Activated T-helper 17 cell treated with anti-CD3 and anti-CD28 coated beads, Interleukin-2, amount 50 U/mL, for 72 hours (primary cell): ENCODE measurements around the gene EFNB2. TPM values are rescaled to one million over a fixed set of nuclear protein-coding genes. Genes with fewer than 3 reads are reported as not detected.

ENCODE experiments used
- ATAC-seq: fragments of 150-1000 bp; cut with Tn5 transposase; replicated peaks from 2 replicates; pipeline ENCODE4 v1.10.0; 2021; ENCODE audit warnings: mild to moderate bottlenecking, moderate library complexity
- H3K27ac Mint-ChIP-seq: one replicate; pipeline ENCODE4 v1.8.0; 2022; ENCODE audit warnings: mixed read lengths
- H3K27me3 Mint-ChIP-seq: one replicate; pipeline ENCODE4 v1.8.0; 2022; ENCODE audit warnings: mixed read lengths
- H3K36me3 Mint-ChIP-seq: one replicate; pipeline ENCODE4 v1.8.0; 2022; ENCODE audit warnings: low read depth, mild to moderate bottlenecking, mixed read lengths
- H3K4me1 Mint-ChIP-seq: one replicate; pipeline ENCODE4 v1.8.0; 2022; ENCODE audit warnings: mixed read lengths
- H3K4me3 Mint-ChIP-seq: one replicate; pipeline ENCODE4 v1.8.0; 2022; ENCODE audit warnings: mild to moderate bottlenecking, mixed read lengths
- H3K9me3 Mint-ChIP-seq: one replicate; pipeline ENCODE4 v1.8.0; 2022; ENCODE audit warnings: mixed read lengths
- total RNA-seq, 2 donors: library from RNA; stranded (reverse); gene quantifications; one replicate each; pipeline ENCODE4 v1.2.3, GENCODE V29; 2022

The EFNB2 gene
- total RNA-seq, 2 donors from 2014 or later = 0.08 TPM; not detected in 1

GRCh38 chr13:106523576-106523975, 11.9 kb downstream of the EFNB2 start:
- H3K36me3 Mint-ChIP-seq = no peaks in the 10 kb centered on the region
- ATAC-seq = no peak
- H3K4me1 Mint-ChIP-seq = no peaks in the 10 kb centered on the region
- peaks cover 45% of the 10 kb centered on the region for H3K27me3 Mint-ChIP-seq
- no peak overlapping the region for H3K27ac Mint-ChIP-seq
- H3K9me3 Mint-ChIP-seq = no peaks in the 10 kb centered on the region
- H3K4me3 Mint-ChIP-seq = no peak overlapping the region

DNA sequence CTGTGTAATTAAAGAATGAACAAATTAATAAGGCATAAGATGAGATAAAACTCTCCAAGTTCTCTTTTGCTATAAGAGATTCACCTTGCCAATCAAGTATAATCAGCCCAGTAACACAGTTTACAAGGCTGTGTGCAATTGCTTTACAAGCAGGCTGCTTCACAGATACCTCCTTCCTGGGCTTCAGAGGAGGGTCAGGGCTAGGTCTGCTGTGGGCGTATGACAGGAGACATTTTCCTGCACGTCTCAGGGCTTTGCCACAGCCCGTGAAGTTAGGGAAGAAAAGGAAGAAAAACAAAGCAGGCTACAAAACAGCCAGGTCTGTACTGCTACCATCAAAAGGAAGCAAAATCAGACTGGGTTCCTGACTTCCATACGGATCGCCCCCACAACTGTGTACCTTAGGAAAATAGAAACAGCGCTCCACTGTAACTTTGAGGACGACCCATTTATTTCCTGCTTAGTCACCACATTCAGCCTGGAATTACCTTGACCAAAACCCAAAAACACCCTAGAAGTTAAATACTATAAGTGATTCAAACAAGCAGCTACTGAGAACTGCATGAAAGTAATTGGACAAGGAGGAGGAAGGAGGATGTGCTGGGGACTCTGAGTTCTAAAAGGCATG, 12.4 kb downstream of the EFNB2 start:
- peaks cover 43% of the 10 kb centered on the region for H3K27me3 Mint-ChIP-seq
- no peak for ATAC-seq
- H3K36me3 Mint-ChIP-seq = no peaks in the 10 kb centered on the region
- H3K27ac Mint-ChIP-seq = no peak overlapping the region
- H3K4me3 Mint-ChIP-seq = no peak overlapping the region
- H3K9me3 Mint-ChIP-seq = no peaks in the 10 kb centered on the region
- H3K4me1 Mint-ChIP-seq = no peaks in the 10 kb centered on the region

- Mint-ChIP-seq H3K4me1 (no peaks in the 10 kb centered on the region), H3K36me3 (no peaks in the 10 kb centered on the region), H3K27me3 (peaks cover 43% of the 10 kb centered on the region), H3K27ac (no peak overlapping the region), H3K9me3 (no peaks in the 10 kb centered on the region), H3K4me3 (no peak overlapping the region)
- ATAC-seq = no peak
Observed at GRCh38 chr13:106522112-106522705, 13.3 kb downstream of the EFNB2 start.

DNA sequence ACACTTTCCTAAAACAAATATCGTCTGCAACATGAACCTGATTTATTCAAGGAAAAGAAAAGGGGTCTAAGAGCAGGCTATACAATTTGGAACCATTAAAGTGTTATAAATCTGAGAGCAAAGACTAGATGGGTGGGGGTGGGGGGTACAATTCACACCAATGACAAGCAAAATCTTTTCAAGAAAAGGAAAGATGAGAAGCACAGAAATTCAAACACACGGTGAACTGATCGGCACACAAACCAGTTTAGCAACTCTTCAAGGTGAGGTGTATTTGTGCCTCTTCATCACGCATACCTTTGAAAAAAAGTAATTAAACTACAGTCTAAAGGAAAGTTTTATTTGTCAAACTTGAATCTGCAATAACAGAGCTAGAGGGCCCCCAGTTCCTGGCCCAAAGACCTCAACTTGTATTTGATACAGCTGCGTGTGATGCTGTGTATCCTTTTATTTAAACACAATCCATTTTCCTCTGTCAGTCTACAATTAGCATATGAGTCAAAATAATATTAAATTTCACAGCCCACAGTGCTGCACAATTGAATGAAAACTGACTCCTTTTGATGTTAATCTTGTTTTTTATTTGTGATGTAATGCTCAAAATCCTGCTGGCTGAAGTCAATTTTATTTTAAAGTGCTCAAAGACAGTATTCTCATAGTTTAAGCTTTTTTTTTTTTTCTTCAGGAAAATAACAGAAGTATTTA, 14.2 kb downstream of the EFNB2 start:
- Mint-ChIP-seq H3K36me3 (no peaks in the 10 kb centered on the region), H3K27ac (no peak overlapping the region), H3K27me3 (peaks cover 45% of the 10 kb centered on the region), H3K9me3 (no peaks in the 10 kb centered on the region), H3K4me3 (no peak overlapping the region), H3K4me1 (no peaks in the 10 kb centered on the region)
- ATAC-seq = no peak

DNA sequence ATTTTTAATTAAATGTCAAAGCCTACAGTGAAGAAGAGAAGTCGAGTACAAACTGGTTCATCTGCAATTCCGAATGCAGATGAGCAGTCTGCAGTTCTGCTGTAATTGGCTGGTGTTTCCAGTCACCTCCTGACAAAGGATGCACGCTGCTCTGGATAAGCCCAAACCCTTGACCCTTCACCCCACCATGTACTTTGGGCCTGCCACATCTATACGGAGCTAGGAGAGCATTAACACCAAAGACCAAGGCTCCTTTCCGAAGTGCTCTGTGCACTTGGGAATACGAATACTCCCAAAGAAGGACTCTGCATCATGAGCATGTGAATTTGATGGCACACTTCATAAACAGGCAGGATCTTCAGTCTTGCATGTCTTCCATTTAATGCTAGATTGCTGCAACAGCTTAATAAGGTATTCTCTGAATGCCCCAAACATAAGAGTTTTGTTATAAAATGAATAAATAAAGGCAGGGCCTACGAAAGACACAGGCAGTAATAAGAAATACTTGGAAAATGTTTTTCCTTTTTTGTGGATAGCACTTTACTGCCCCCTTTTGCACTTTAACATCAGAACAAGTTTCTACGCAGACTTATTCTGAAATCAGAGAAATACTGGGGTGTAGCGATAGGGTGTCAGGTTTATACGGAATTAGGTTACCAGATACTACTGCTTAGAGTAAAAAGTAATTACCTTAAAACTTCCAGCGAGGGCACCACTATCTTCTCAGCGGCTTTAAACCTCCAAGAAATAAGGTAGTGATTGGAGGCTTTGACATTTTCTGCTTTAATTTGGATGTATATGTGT, 15.0 kb downstream of the EFNB2 start:
- Mint-ChIP-seq H3K36me3 (no peaks in the 10 kb centered on the region), H3K27me3 (peaks cover 42% of the 10 kb centered on the region), H3K9me3 (no peaks in the 10 kb centered on the region), H3K4me3 (no peak overlapping the region), H3K27ac (no peak overlapping the region), H3K4me1 (no peaks in the 10 kb centered on the region)
- ATAC-seq = no peak

GRCh38 chr13:106518512-106518911, 16.9 kb downstream of the EFNB2 start:
- Mint-ChIP-seq H3K4me1 (no peaks in the 10 kb centered on the region), H3K27me3 (peaks cover 47% of the 10 kb centered on the region), H3K4me3 (no peak overlapping the region), H3K9me3 (no peaks in the 10 kb centered on the region), H3K36me3 (no peaks in the 10 kb centered on the region), H3K27ac (no peak overlapping the region)
- no peak for ATAC-seq

GRCh38 chr13:106517109-106517847, 18.2 kb downstream of the EFNB2 start:
- Mint-ChIP-seq H3K27ac (no peak overlapping the region), H3K4me1 (no peaks in the 10 kb centered on the region), H3K9me3 (no peaks in the 10 kb centered on the region), H3K36me3 (no peaks in the 10 kb centered on the region), H3K27me3 (peaks cover 43% of the 10 kb centered on the region), H3K4me3 (no peak overlapping the region)
- no peak for ATAC-seq

DNA sequence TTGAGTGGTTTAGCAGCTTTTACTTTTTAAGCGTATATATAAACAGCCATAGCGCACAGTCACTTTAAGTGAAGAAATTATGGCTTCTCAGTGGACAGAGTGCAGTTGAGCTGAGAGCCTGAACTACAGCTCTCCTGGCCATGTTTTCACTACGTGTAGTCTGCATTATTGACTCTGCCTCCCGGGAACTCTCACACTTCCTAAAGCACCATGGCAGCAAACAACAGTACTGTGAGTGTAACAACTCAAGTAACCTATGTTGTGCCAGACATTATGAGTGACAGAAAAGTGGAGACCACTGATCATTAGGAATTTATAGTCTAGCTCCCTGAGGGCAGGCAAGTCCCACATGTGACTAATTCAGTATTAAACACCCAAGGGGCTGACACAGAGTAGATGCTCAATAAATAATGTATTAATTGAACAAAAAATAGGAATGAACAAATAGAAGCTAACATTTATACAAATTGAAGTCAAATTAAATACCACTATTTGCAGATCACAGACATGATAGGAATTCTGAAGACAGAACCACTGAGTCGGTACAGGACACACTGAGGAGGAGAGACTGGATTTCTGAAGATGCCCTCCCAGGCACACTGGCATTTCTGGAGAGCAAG, 19.7 kb downstream of the EFNB2 start:
- ATAC-seq = no peak
- Mint-ChIP-seq H3K27me3 (peaks cover 41% of the 10 kb centered on the region), H3K9me3 (no peaks in the 10 kb centered on the region), H3K4me1 (no peaks in the 10 kb centered on the region), H3K4me3 (no peak overlapping the region), H3K36me3 (no peaks in the 10 kb centered on the region), H3K27ac (no peak overlapping the region)

GRCh38 chr13:106514928-106515634, 20.4 kb downstream of the EFNB2 start:
- Mint-ChIP-seq H3K27me3 (peaks cover 37% of the 10 kb centered on the region), H3K36me3 (no peaks in the 10 kb centered on the region), H3K27ac (no peak overlapping the region), H3K4me3 (no peak overlapping the region), H3K9me3 (no peaks in the 10 kb centered on the region), H3K4me1 (no peaks in the 10 kb centered on the region)
- no peak for ATAC-seq

- H3K27ac Mint-ChIP-seq = no peak overlapping the region
- H3K9me3 Mint-ChIP-seq = no peaks in the 10 kb centered on the region
- H3K27me3 Mint-ChIP-seq = peaks cover 37% of the 10 kb centered on the region
- ATAC-seq = no peak
- H3K36me3 Mint-ChIP-seq = no peaks in the 10 kb centered on the region
- H3K4me3 Mint-ChIP-seq = no peak overlapping the region
- no peaks in the 10 kb centered on the region for H3K4me1 Mint-ChIP-seq
Observed at GRCh38 chr13:106513025-106513983, 22.2 kb downstream of the EFNB2 start.

DNA sequence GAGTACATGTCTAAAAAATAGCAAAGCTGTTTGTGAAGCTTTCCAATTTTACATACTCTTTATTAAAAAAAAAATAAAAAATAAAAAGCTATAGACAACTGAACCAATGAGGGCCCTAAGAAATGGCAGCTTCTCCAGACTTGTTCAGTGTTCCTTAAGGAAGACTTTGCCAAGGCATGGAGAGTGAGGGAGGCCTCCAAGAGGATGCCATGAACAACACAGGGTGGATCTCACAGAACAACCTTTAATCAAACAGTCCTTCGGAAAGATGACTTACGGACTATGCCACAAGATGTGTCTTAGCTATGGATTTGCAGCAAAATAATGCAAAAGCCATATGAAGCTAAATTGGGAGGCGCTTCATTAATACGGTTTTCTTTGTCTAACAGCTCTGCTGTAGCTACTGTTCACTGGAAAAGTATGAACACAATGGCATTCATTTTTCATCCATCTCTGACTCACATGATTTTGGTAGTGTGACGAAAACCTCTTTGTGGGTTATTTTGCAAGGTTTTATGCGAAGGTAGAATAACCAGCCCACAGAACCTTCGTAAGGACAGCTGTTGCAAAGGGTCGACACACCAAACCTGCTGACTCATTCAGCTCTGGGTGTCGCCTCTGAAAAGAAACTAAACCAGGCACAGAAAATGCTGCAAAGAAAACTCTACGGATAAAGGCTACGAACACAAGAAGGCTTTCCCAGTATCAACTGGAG, 27.7 kb downstream of the EFNB2 start:
- Mint-ChIP-seq H3K9me3 (no peaks in the 10 kb centered on the region), H3K4me1 (no peaks in the 10 kb centered on the region), H3K27ac (no peak overlapping the region), H3K27me3 (peaks cover 17% of the 10 kb centered on the region), H3K4me3 (no peak overlapping the region), H3K36me3 (no peaks in the 10 kb centered on the region)
- no peak for ATAC-seq

GRCh38 chr13:106506286-106506685, 29.2 kb downstream of the EFNB2 start:
- H3K27me3 Mint-ChIP-seq = peaks cover 17% of the 10 kb centered on the region
- no peaks in the 10 kb centered on the region for H3K36me3 Mint-ChIP-seq
- H3K27ac Mint-ChIP-seq = no peak overlapping the region
- no peaks in the 10 kb centered on the region for H3K9me3 Mint-ChIP-seq
- no peak for ATAC-seq
- H3K4me3 Mint-ChIP-seq = no peak overlapping the region
- H3K4me1 Mint-ChIP-seq = no peaks in the 10 kb centered on the region
